NT2/D1 (cell line): ENCODE measurements around the gene UBC.

Experiments
- SUZ12 ChIP-seq: IDR thresholded peaks from 2 replicates; pipeline ENCODE4 v1.6.1; 2011; ENCODE audit not compliant: insufficient read length, insufficient read depth; ENCODE audit errors: extremely low read depth
- YY1 ChIP-seq: IDR thresholded peaks from 2 replicates; pipeline ENCODE4 v1.6.1; 2011; ENCODE audit not compliant: insufficient read length, insufficient read depth
- ZNF274 ChIP-seq: IDR thresholded peaks from 2 replicates; pipeline ENCODE4 v1.6.1; 2011; ENCODE audit warnings: mild to moderate bottlenecking, low read depth, low read length

- TF ChIP-seq YY1 (no peak), ZNF274 (no peak), SUZ12 (no peak)
Observed at GRCh38 chr12:124904306-124905098, 9.9 kb downstream of the UBC start.
